ENCODE results near the gene NOC3L.

NOC3L gene, protein sequence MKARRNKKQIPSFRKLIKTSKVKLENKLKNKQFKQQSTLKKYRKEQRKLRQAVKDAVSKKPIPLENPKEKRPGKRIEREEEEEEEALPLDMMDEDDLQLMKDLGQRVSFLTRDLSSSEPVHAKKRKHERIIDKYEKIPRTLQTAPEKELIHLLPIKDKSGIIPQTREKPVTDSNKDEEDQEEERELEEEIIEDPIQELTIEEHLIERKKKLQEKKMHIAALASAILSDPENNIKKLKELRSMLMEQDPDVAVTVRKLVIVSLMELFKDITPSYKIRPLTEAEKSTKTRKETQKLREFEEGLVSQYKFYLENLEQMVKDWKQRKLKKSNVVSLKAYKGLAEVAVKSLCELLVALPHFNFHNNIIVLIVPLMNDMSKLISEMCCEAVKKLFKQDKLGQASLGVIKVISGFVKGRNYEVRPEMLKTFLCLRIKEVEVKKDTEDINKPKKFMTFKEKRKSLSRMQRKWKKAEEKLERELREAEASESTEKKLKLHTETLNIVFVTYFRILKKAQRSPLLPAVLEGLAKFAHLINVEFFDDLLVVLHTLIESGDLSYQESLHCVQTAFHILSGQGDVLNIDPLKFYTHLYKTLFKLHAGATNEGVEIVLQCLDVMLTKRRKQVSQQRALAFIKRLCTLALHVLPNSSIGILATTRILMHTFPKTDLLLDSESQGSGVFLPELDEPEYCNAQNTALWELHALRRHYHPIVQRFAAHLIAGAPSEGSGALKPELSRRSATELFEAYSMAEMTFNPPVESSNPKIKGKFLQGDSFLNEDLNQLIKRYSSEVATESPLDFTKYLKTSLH

DNA sequence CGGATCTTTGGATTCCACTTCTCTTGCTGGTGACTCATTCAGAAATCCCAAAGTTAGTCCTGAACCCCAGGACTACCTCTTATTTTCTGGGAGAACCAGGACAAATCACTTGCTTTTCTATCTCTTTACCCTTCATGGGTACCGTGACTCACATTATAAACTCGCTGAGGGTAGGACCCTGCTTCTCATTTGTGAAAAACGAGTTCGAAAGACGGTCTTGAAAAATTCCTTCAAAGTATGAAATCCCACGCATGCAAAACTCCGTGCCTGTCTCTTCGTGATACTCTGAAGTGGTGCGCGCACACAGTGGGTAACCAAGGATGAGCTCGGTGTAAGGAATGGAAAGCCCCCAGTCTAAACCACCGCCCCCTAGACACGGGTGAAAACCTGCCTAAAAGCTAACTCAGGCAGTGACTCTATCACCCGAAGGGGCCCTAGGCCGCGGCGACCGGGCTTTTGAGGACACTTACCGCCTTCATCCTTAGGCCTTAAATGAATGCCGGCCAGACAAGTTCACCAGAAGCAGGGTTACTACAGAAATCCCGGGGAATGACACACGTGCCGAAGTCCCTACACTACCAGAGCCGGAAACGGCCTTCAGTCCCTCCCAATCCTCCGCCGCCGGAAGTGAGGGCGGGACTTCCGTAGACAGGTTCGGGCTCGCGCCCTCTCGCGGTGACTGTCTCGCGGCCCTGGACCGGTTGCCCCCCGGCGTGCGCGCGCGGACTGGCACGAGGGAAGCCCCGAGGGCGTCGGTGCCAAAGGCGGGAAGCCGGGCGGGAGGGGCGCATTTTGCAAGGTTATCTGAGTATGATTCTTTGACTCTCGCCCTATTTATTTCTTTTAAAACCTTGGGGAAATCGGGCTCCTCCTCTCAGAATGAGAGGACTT, at the start of gene NOC3L:
Gene NOC3L, minus strand, starts transcription at position 580 of the 891 bp plus-strand sequence. Its CDS starts 101 bp downstream, at position 479.
- intact Hi-C loops (cut with DNase I; ENCODE audit: low total_unique reads) = loop anchor here (5.0 kb wide), 1 partner anchor 40 kb away; the partner anchor contains the start of gene TBC1D12
- H3K36me3 ChIP-seq = peaks cover 1 to 9% (median 8%) of the 10 kb centered on the region in 3 donors
- TF ChIP-seq CTCF (IDR thresholded peaks at IDR 0.05) = peak; percentile 71 to 83
- H3K4me3 ChIP-seq = peak within 1 kb of the TSS; percentile 64 to 71
- DNase-seq = peak; percentile 95 to 96
- peaks cover 0 to 17% (median 12%) of the 10 kb centered on the region in 4 donors for H3K4me1 ChIP-seq
- no peaks in the 10 kb centered on the region for H3K9me3 ChIP-seq
- H3K27me3 ChIP-seq = no peaks in the 10 kb centered on the region
- H3K27ac ChIP-seq = peak within 1 kb of the TSS; percentile 55 to 75

DNA sequence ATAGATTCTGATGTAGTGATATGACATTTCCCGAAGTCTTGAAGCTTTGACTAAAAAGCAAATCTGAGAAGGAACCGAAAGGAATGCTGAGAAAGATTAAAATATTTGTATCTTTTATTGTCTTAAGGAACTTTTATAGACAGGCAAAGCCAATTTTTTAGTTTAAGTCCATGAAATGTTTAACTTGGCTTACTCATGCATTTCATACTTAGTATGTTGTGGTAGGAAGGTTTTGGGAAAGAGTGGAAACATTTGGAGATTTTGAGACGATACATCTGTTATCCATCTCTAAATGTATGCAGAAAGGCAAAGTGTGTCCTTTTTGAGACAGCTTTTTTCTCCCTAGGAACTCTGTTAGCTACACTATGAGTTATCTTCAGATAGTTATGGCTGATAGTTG, 49.7 kb upstream of the NOC3L start:
- no peak for TF ChIP-seq CTCF (IDR thresholded peaks at IDR 0.05)
- Histone ChIP-seq H3K4me3 (no peak overlapping the region), H3K4me1 (peaks cover 0 to 51% (median 19%) of the 10 kb centered on the region in 4 donors), H3K27me3 (no peaks in the 10 kb centered on the region), H3K27ac (peak overlapping the region in 1 of 2 donors; percentile 29), H3K9me3 (no peaks in the 10 kb centered on the region), H3K36me3 (no peaks in the 10 kb centered on the region)
- no peak for DNase-seq
- intact Hi-C loops (cut with DNase I; ENCODE audit: low total_unique reads) = no loop called here

GRCh38 chr10:94411304-94411703, 48.6 kb upstream of the NOC3L start:
- no peaks in the 10 kb centered on the region for H3K36me3 ChIP-seq
- no peak for DNase-seq
- H3K9me3 ChIP-seq = no peaks in the 10 kb centered on the region
- TF ChIP-seq CTCF (IDR thresholded peaks at IDR 0.05) = no peak
- intact Hi-C loops (cut with DNase I; ENCODE audit: low total_unique reads) = no loop called here
- no peak overlapping the region for H3K27ac ChIP-seq
- H3K4me3 ChIP-seq = no peak overlapping the region
- peaks cover 0 to 61% (median 19%) of the 10 kb centered on the region in 4 donors for H3K4me1 ChIP-seq
- H3K27me3 ChIP-seq = no peaks in the 10 kb centered on the region

- Histone ChIP-seq H3K27ac (no peak overlapping the region), H3K4me3 (no peak overlapping the region), H3K9me3 (no peaks in the 10 kb centered on the region), H3K36me3 (no peaks in the 10 kb centered on the region), H3K4me1 (peaks cover 0 to 81% (median 30%) of the 10 kb centered on the region in 4 donors), H3K27me3 (no peaks in the 10 kb centered on the region)
- no peak for TF ChIP-seq CTCF (IDR thresholded peaks at IDR 0.05)
- intact Hi-C loops (cut with DNase I; ENCODE audit: low total_unique reads) = no loop called here
- DNase-seq = no peak
Observed at GRCh38 chr10:94409021-94409657, 46.4 kb upstream of the NOC3L start.

DNA sequence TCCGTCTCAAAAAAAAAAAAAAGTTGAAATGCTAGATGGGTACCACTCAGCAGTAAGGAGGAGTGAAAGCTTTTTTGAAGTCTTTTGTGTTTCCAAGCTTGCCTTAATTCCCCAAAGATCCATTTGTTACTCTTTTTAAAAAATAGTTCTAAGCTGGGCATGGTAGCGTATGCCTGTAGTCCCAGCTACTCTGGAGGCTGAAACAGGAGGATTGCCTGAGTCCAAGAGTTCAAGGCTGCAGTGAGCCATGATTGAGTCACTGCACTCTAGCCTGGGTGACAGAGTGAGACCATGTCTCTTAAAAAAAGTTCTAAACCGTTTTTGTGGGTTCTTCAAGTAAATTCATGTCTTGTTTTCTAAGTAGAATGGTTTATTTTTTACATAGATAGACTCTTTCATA, 44.9 kb upstream of the NOC3L start:
- Histone ChIP-seq H3K27ac (no peak overlapping the region), H3K4me1 (peaks cover 0 to 72% (median 24%) of the 10 kb centered on the region in 4 donors), H3K9me3 (no peaks in the 10 kb centered on the region), H3K36me3 (no peaks in the 10 kb centered on the region), H3K4me3 (no peak overlapping the region), H3K27me3 (no peaks in the 10 kb centered on the region)
- TF ChIP-seq CTCF (IDR thresholded peaks at IDR 0.05) = no peak
- DNase-seq = no peak
- intact Hi-C loops (cut with DNase I; ENCODE audit: low total_unique reads) = no loop called here

Data from tibial artery (tissue), 4 donors.